MV-4-11 (cell line): Measurements from ENCODE around the gene GSG1L.

Source experiments
- DNase-seq: peaks from one replicate; lab custom pipeline; 2025; lab: John Stamatoyannopoulos, UW

The GSG1L gene

DNA sequence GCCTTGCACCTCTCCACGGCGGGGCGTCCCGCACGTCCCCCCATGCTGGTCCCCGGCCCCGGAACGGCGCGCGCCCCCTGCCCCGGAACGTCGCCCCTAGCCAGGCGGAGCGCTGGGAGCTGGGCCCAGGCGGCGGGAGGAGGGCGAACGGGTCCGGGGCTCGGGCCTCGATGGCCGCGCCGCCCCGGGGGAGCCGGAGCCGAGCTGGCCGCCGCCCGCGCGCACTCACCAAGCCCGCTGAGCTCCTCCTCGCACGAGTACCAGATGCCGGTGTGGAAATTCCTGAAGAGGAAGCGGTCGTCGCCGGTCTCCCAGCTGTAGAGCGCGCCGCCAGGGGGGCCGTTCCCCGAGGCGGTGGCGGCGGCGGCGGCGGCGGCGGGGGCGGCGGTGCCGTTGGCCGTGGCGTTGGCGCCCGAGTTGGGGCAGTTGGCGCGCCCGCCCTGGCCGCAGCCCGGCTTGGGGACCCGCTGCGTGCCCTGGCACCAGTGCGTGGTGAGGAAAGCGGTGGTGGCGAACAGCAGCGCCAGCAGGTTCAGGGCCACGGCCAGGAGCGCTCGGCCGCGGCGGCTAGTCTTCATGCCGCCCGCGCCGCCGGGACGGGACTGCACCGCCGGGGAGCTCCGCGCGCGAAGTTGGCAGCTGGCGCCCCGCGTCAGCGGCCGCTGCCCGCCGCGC, 530 bp downstream of the GSG1L start:
- peak; percentile 49 for DNase-seq

DNA sequence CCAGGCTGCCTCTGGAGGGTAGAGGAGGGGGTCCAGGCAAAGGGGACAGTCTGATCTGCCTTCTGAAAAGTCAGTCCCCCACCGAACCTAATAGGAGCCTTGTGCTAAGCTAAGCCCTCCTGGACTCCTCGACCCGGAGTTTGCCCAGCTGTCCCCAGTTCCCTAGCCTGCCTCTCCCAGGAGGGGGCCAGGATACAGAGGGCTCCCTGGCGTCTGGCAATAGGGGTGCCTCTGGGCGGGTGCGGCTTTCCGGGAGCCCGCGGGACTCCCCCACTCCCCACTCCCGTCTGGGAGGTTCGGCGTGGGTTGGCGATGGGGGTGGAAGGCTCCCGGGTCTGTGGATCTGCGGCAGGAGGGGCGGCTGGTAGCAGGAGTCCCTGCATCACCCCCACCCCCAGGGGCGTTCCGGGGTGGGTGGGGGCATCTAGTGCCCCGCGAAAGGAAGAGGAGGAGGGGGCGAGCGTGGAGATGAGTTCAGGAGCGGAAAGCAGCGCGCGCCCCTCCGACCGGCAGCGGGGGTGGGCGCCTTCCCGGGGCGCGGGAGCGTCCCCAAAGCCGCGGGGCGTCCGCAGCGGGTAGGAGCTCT, 1.2 kb downstream of the GSG1L start:
- no peak for DNase-seq

GRCh38 chr16:28061352-28062101, 2.0 kb downstream of the GSG1L start:
- DNase-seq = no peak

GRCh38 chr16:28059841-28060575, 3.5 kb downstream of the GSG1L start:
- DNase-seq = no peak

- DNase-seq = no peak
Observed at GRCh38 chr16:28058839-28059589, 4.5 kb downstream of the GSG1L start.

- DNase-seq = no peak
Observed at GRCh38 chr16:28057949-28058348, 5.6 kb downstream of the GSG1L start.

DNA sequence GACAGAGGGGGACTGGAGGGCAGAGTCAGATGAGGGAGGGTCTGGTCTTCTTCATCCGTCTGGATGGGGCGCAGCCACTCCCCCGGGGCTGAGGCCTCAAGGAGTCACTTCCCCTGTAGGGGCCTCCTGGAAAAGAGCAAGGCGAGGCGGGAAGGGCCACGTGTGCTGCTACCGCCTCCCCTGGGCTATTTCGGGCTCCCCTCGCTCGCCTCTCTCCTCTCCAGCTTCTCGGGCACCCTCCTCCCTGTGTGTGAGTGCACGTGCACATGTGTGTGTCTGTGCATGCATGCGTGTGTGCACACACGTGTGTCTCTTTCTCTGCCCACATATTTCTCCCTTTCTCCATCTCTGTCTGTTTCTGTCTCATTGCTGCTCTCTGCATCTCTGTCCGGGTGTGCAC, 10.1 kb downstream of the GSG1L start:
- DNase-seq = no peak

DNA sequence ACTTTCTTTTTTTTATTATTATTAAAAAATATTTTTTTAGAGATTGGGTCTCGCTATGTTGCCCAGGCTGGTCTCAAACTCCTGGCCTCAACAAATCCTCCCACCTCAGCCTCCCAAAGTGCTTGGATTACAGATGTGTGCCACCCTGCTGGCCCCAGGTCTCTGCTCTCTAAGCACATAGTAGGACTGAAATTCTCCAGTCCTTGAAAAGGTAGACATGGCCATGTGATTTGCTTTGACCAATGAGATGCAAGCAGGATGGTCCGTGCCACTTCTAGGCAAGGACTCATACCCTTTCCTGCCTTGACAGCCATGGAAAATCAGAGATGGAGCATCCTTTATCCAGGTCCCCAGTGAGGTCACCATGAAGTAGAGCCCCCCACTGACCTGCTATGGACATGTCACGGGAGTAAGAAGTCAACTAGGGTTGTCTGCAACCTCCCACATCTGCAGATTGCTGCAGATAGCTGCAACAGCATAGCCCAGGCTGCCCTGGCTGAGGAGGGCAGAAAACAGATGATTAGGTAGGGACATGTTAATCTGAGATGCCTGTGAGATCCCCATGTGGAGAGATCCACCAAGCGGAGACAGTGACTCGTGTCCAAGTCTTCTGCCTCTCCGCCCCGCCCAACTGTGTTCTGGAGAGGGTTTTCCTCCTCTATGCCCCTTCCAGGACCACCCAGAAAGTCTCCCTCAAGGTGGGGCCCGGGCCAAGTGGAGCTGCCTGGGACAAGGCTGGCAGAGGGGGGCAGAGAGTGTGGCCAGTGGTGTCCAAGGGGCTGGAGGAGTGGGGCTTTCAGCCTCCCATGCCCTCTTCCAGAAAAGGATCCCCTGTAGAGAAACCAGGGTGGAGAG, 11.0 kb downstream of the GSG1L start:
- no peak for DNase-seq

DNA sequence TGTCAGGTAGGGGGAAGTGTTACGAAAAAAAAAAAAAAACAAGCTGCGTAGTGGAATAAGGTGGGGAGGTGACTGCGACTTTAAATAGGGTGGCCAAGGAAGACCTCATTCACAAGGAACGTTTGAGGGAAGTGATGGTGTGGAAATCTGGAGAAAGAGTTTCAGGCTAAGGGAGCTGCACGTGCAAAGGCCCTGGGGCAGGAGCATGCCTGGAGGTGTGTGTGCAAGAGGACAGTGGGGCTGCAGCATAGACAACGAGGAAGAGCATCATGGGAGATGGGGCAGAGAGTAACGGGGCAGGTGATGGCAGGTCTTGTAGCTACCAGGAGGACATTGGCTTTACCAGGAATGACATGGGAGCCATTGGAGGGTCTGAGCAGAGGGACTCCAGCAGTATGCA, 12.0 kb downstream of the GSG1L start:
- no peak for DNase-seq

- no peak for DNase-seq
Observed at GRCh38 chr16:28042811-28043210, 20.7 kb downstream of the GSG1L start.

DNA sequence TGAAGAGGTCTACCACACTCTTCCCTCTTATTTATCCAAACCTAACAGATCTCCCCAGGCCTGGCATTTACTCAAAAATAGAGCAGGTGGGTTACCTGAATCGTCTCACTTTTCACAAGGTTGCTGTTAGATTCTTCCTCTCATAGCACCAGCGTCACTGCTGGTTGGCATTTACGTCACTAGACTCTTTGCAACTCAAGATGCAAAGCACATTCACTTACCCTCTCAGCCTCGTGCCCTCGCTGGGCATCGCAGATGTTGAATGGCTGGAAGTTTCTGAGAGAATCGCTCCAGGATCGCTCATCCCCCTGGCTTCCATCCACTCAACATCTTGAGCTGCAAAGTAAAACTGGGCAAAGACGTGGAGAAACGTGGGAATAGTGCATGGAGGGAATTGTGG, 21.9 kb downstream of the GSG1L start:
- DNase-seq = no peak

DNA sequence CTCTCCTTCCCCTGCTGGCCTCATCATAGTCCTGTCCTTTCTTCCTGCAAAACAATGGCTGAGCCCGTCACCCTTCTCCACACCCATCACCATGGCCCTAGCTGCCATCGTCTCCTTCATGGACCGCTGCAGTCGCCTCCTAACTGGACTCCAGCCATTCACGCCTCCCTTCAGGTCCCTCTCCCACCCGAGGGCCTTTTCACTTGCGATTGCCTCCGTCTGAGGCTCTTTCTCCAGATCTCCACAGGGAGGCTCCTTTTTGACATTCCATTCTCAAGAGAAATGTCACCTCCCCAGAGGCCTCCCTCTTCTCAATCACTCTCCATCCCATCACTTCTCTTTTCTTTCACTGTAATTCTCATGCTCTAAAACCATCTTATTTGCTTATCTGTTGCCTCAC, 23.5 kb downstream of the GSG1L start:
- DNase-seq = no peak

GRCh38 chr16:28039493-28039892, 24.0 kb downstream of the GSG1L start:
- DNase-seq = no peak

GRCh38 chr16:28038409-28038808, 25.1 kb downstream of the GSG1L start:
- no peak for DNase-seq

DNA sequence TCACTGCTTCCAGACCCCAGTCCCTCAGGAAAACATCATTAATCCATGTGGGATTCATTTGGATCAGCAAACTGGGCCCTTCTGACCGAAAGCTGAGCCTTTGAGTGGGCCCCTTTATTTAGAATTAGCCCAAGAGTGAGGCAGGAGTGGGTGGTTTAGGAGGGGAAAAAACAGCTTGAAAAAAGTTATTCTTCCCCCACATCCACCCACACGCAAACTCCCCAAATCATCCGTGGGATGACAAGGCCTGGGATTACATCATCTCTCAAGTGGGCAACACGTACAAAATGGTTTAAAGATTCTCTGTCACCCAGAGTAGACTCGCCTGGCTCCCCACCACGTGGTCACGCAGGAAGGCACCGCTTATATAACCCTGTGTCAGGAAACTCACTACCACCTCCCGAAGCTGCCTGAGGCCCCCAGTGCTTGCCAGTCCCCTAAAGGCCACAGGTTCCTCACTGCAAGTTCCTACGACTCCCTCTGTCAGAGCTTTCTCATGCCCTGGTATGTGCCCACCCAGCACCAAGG, 27.6 kb downstream of the GSG1L start:
- no peak for DNase-seq

- DNase-seq = no peak
Observed at GRCh38 chr16:28033870-28034269, 29.6 kb downstream of the GSG1L start.

DNA sequence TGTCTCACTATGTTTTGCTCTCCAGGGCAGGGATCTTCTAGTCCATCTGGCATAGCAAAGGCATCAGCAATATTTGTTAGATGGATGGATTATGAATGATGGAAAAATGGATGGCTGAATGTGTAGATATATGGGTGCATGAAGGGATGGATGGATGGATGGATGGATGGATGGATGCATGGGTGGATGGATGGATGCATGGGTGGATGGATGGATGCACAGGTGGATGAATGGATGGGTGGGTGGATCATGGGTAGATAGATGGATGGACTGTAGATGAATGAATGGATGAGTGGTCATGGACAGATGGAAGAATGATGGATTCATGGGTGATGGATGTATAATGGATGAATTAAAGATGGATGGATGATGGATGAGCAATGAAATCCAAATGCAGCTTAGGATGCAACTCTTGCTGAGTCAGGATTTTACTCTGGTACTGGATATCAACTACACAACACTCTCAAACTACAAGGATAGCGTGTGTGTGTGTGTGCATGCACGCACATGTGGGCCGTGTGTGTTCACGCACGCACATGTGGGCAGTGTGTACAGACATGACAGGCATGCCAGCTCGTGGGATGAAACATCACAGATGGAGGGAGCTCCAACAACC, 34.0 kb downstream of the GSG1L start:
- no peak for DNase-seq

GRCh38 chr16:28027055-28027454, 36.5 kb downstream of the GSG1L start:
- DNase-seq = no peak

DNA sequence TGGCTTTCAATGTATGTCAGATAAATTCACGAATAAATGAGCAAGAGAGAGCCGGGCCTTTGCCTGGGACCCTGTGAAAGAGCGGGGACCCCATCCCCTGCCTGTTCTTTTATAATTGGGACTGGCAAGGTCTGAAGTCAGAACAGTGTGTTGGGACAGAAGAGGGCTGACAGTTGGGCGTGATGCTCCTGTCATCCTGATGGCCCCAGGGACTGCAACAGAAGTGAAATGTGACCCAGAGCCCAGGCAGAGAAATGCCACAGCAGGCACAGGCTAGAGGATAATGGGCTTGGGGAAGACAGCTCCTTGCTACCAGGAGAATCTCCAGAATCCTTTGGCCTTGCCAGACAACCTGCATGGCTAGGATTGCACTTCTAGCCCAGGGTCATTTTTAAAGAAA, 37.9 kb downstream of the GSG1L start:
- DNase-seq = no peak

DNA sequence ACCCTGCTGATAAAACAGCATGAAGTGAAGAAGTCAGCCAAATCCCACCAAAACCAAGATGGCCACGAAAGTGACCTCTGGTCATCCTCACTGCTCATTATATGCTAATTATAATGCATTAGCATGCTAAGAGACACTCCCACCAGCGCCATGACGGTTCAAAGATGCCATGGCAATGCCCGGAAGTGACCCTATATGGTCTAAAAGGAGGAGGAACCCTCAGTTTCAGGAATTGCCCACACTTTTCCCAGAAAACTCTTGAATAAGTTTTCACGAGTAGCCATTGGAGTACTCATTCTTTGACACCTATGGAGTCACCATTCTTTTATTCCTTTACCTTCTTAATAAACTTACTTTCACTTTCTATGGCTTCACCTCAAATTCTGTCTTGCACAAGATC, 44.3 kb downstream of the GSG1L start:
- no peak for DNase-seq
